LNCAP (cell line): ENCODE results near the gene TMEM51.

Experiments used
- TF ChIP-seq, protein P1 (sequence below): fragments of 450-650 bp; IDR thresholded peaks from 2 replicates; pipeline ENCODE4 v1.5.1; 2017; ENCODE audit warnings: mild to moderate bottlenecking

The TMEM51 gene

DNA sequence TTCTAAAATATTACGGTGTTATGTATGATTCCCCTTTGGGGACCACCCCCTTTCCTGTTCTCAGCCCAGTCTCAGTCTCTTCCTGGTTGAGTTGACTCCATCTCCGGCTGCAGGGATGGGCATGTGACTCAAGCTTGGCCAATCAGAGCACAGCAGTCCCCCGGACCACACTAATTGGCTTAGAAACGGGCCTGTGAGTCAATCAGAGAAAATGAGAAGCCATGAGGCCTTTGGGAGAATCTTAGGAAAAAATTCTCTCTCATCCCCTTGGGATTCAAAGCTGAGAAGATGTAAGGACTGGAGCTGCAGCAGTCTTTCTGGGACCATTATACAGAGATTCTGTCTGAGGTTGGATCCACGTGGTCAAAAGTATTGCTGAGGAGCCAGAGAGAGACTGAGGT is 82.8 kb downstream of the TMEM51 start:
- TF ChIP-seq, protein P1, sequence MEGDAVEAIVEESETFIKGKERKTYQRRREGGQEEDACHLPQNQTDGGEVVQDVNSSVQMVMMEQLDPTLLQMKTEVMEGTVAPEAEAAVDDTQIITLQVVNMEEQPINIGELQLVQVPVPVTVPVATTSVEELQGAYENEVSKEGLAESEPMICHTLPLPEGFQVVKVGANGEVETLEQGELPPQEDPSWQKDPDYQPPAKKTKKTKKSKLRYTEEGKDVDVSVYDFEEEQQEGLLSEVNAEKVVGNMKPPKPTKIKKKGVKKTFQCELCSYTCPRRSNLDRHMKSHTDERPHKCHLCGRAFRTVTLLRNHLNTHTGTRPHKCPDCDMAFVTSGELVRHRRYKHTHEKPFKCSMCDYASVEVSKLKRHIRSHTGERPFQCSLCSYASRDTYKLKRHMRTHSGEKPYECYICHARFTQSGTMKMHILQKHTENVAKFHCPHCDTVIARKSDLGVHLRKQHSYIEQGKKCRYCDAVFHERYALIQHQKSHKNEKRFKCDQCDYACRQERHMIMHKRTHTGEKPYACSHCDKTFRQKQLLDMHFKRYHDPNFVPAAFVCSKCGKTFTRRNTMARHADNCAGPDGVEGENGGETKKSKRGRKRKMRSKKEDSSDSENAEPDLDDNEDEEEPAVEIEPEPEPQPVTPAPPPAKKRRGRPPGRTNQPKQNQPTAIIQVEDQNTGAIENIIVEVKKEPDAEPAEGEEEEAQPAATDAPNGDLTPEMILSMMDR: no peak

DNA sequence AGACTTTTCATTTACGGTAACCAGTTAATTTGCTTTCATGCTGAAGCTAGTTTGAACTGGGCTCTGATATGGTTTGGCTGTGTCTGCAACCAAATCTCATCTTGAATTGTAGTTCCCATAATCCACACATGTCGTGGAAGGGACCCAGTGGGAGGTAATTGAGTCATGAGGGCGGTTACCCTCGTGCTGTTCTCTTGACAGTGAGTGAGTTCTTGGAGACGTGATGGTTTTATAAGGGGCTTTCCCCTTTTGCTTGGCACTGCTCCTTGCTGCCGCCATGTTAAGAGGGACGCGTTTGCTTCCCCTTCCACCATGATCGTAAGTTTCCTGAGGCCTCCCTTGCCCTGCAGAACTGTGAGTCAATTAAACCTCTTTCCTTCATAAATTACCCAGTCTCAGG is 83.2 kb downstream of the TMEM51 start:
- TF ChIP-seq, protein P1: no peak

DNA sequence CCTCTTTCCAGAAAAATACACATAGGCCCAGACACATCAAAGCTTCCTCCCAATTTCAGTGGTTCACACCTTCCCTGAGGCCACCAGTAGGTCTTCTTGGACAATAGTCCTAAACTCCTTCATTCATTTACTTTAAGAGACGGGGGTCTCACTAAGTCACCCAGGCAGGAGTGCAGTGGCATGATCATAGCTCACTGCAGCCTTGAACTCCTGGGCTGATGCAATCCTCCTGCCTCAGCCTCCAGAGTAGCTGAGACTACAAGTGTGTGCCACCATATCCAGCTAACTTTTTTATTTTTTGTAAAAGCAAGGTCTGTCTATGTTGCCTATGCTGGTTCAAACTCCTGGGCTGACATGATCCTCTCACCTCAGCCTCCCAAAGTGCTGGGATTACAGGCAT is 85.2 kb downstream of the TMEM51 start:
- TF ChIP-seq, protein P1: no peak

DNA sequence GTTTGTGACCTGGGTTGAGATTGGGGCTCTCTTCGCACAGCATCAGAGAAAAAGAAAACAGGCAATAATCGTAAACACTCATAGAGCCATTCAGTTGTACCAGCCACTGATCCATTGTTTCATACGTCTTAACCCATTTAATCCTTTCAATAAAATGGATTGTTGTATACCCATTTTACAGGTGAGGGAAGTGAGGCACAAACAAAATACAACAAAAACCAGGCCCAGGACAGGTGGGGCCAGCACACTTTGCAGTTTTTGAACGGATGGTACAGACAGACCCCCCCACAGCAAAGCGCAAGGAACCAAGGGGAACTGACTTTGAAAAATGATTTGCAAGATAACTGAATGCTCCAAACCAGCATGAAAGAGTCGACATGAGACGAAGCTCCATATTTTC is 89.2 kb downstream of the TMEM51 start:
- TF ChIP-seq, protein P1: no peak

DNA sequence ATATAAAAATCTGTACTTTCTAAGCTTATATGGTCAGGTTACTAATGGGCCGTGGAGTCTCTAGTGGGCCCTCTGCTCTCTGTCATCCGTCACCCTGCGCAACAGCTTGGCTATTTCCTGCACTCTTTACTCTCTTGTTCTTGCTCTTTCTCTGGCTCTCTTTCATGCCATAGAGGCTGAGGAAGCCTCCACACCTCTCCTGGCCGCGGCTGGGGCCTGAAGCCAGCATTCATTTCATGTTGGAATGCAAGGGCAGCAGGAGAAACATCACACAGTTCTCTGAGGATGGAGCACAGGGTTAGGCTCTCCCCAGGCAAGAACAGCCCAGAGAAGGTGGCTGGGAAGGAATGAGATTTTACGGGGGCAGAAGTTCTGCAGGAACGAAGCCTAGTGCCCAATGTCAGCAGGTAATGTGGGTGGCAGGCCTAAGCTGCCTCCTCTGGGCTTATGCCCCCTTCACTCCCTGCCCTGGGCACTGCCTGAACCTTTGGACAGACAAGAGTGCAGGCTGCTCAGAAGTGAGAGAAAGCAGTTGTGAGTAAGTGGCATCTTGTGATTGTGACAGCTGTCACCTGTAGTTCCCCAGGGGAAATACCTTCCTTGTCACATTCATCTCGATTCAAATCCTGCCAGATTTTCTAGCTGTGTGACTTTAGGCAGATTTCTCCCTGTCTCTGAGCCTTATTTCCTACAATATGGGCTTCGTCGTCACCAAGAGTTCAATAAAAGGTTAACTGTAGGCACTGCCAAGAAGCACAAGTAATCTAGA is 89.9 kb downstream of the TMEM51 start:
- TF ChIP-seq, protein P1: no peak

DNA sequence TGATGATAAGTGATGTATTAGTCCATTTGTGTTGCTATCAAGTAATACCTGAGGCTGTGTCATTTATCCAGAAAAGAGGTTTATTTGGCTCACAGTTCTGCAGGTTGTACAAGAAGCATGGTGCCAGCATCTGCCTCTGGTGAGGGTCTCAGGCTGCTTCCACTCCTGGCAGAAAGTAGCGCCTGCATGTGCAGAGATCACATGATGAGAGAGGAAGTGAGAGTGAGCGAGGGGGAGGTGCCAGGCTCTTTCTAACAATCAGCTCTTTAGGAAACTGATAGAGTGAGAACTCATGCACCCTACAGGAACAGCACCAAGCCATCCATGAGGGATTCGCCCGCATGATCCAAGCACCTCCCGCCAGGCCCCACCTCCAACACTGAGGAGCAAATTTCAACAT is 91.3 kb downstream of the TMEM51 start:
- TF ChIP-seq, protein P1: no peak

DNA sequence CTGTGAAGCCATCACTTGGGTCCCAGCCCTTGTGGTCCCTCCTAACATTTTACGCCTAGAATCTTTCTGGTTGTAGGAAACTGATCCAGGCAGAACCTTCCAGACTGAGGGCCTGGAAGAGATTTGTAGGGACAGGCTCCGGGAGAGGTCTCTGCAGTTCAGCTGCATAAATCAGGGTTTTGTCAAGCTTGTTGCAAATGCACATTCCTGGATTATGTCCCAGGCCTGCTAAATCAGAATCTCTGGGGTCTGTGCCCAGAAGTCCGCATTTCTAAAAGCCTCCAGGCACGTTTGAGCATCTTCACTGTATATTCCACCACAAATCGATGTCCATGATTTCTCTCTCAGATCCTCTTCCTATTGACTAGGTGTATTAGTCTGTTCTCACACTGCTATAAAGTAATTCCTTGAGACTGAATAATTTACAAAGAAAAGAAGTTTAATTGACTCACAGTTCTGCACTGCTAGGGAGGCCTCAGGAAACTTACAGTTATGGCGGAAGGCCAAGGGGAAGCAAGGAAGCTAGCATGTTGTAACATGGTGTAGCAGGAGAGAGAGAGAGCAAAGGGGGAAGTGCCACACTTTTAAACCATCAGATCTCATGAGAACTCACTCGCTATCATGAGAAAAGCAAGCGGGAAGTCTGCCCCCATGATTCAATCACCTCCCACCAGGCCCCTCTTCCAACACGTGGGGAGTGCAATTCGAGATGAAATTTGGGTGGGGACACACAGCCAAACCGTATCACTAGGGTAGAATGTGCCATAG is 92.2 kb downstream of the TMEM51 start:
- TF ChIP-seq, protein P1: no peak
